ENCODE data around the gene OLFML2A. TPM values are rescaled to one million over a fixed set of nuclear protein-coding genes. Genes with fewer than 3 reads are reported as not detected.

The OLFML2A gene
- polyA plus RNA-seq, 1 donor from 2014 or later, result 0.15 TPM

- TF ChIP-seq CTCF (IDR thresholded peaks at IDR 0.05; ENCODE audit: poor library complexity, severe bottlenecking) (no peak), POLR2AphosphoS5 (IDR thresholded peaks at IDR 0.05) (no peak), MXI1 (conservative IDR thresholded peaks at IDR 0.05; ENCODE audit: poor library complexity, severe bottlenecking) (no peak), RAD21 (conservative IDR thresholded peaks at IDR 0.05) (no peak), REST (IDR thresholded peaks at IDR 0.05; ENCODE audit: borderline replicate concordance) (no peak), EZH2 (IDR thresholded peaks at IDR 0.05; ENCODE audit: borderline replicate concordance, insufficient read depth, low read length, poor library complexity, severe bottlenecking) (no peak), TAF1 (IDR thresholded peaks at IDR 0.05; ENCODE audit: low read depth) (no peak), SMC3 (conservative IDR thresholded peaks at IDR 0.05; ENCODE audit: poor library complexity) (no peak)
- Histone ChIP-seq H3K9ac (ENCODE audit: low read length) (no peak overlapping the region), H3F3A (ENCODE audit: insufficient read depth, low read length, poor library complexity, severe bottlenecking) (no peaks in the 10 kb centered on the region)
Observed at GRCh38 chr9:124855566-124855943, 78.6 kb downstream of the OLFML2A start.

DNA sequence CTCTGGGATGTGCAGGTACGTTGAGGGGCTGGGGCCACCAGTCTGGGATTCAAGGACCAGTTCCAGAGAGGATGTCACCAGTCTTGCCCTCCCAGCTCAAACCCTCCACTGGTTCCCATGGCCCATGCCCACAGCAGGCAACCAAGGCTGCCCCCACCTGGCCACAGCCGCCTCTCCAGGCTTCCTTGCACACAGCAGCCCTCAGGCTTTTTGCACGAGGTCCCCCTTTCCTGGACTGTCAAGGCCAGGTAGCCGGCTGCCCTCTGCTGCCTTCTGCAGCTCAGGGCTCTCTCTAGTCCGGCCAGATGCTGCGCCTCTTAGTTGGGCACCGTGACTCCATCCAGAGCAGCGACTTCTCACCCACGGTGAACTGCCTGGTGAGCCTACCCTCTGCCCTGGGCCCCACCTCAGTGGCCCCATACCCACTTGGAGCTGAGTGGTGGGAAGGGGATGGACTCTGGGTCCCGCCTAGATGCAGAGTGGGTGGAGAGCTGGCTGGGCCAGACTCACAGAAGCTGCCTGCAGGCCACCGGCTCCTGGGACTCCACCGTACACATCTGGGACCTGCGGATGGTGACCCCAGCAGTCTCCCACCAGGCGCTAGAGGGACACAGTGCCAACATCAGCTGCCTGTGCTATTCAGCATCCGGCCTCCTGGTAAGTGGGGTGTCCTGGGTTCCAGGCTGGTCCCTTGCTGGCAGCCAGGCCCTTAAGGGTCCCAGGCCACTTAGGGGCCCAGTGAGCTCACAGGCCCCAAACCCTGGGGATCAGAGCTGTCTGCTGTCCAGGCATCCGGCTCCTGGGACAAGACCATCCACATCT lies 79.2 kb downstream of the OLFML2A start:
- no peak overlapping the region for H3K4me3 ChIP-seq (ENCODE audit: low read length)
- no peaks in the 10 kb centered on the region for H3F3A ChIP-seq (ENCODE audit: insufficient read depth, low read length, poor library complexity, severe bottlenecking)
- no peak overlapping the region for H3K9ac ChIP-seq (ENCODE audit: low read length)
- no peaks in the 10 kb centered on the region for H3K36me3 ChIP-seq (ENCODE audit: insufficient read depth, low read length)
- peaks cover 15% of the 10 kb centered on the region for H4K20me1 ChIP-seq (ENCODE audit: insufficient read depth)
- no peak overlapping the region for H3K27ac ChIP-seq (ENCODE audit: low read length)
- no peaks in the 10 kb centered on the region for H3K9me3 ChIP-seq (ENCODE audit: low read length)
- H3K79me2 ChIP-seq (replicated peaks; ENCODE audit: insufficient read depth, low read length), result peaks cover 8% of the 10 kb centered on the region
- no peak overlapping the region for H3K4me2 ChIP-seq (ENCODE audit: low read length)
- H3K27me3 ChIP-seq (ENCODE audit: insufficient read depth, low read depth, low read length), result no peaks in the 10 kb centered on the region
- H2AFZ ChIP-seq (ENCODE audit: low read depth, low read length), result no peak overlapping the region
- TF ChIP-seq EP300 (conservative IDR thresholded peaks at IDR 0.05; ENCODE audit: poor library complexity, severe bottlenecking) (no peak), POLR2AphosphoS5 (IDR thresholded peaks at IDR 0.05) (peak; percentile 6)
- no peaks in the 10 kb centered on the region for H3K9me2 ChIP-seq (ENCODE audit: insufficient read depth, low read length)

More at GRCh38 chr9:124855566-124855943, 78.6 kb downstream of the OLFML2A start:
- H3K79me2 ChIP-seq (replicated peaks; ENCODE audit: insufficient read depth, low read length), result peaks cover 2% of the 10 kb centered on the region
- no peaks in the 10 kb centered on the region for H3K27me3 ChIP-seq (ENCODE audit: insufficient read depth, low read depth, low read length)
- H3K36me3 ChIP-seq (ENCODE audit: insufficient read depth, low read length), result no peaks in the 10 kb centered on the region
- peaks cover 9% of the 10 kb centered on the region for H4K20me1 ChIP-seq (ENCODE audit: insufficient read depth)
- no peaks in the 10 kb centered on the region for H3K9me2 ChIP-seq (ENCODE audit: insufficient read depth, low read length)
- no peak overlapping the region for H3K4me2 ChIP-seq (ENCODE audit: low read length)
- H3K27ac ChIP-seq (ENCODE audit: low read length), result no peak overlapping the region
- no peaks in the 10 kb centered on the region for H3K9me3 ChIP-seq (ENCODE audit: low read length)
- no peak overlapping the region for H2AFZ ChIP-seq (ENCODE audit: low read depth, low read length)
- no peak overlapping the region for H3K4me3 ChIP-seq (ENCODE audit: low read length)

Measured in neural cell (in vitro differentiated cells).